ENCODE results near the gene GALM.
A peak's percentile ranks its signal among the peaks of the same experiment; 100 is the strongest.
"Not testable (repeated sequence)": the region's sequence is repeated elsewhere in the genome, so short reads cannot be mapped to it uniquely, and the experiment has no call there.

GALM gene

DNA sequence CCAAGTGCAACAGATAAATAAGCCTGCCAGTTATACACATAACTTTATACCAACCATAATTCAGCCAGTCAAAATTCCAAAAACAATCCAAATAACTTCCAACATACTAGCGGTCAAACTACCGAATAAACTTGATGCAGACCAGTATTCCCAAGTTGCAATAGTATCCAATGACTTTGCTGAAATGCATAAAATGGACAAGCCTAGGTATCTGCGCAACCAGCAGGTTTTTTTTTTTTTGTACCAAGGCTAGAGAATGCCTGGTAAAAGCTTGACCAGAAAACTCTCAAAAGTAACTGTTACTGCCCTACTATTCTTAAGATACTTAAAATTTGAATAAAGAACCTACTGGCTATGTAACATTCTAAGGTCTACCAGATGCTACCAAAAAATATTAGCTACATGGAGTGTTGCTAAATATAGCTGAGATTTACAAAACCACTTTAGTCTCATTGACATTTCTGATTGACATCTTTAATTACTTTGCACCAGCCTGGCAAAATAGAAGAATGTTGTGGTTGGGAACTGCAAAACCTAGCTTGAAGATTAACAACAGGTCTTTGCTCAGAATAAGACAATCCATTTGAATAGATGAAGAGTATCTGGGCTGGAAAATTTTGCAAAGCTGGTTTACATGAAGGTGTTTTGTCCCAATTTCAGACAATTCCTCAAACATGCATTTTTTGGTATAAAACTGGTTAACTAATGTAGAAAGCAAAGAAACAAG lies 77.9 kb downstream of the GALM start:
- DNase-seq, result no peak

DNA sequence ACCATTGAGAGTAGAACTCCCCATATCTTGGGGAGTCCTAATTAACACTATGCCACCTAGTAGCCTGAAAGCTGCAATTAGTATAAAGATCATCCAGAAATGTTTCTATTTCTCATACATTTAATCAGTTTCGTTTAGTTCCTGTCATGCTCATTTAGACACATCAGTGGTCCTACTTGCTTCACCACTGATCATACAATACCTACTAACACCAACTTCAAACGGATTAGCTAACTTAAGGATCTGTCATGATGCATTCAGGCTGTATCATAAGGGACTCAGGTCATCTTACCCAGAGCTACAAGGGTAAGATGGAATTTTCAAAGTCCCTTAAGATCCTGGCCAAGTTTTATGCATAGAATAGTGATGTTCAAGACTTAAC lies 78.5 kb downstream of the GALM start:
- DNase-seq, result no peak

DNA sequence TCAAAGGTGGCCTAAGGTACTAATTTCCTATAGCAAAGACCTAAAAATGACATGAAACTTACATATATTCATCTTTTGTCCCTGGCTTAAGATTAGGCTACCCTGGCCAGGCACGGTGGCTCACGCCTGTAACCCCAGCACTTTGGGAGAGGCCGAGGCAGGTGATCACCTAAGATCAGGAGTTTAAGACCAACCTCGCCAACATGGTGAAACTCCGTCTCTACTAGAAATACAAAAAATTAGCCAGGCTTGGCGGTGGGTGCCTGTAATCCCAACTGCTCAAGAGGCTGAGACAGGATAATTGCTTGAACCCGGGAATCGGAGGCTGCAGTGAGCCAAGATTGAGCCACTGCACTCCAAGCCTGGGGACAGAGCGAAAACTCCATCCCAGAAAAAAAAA lies 79.4 kb downstream of the GALM start:
- DNase-seq, result no peak

DNA sequence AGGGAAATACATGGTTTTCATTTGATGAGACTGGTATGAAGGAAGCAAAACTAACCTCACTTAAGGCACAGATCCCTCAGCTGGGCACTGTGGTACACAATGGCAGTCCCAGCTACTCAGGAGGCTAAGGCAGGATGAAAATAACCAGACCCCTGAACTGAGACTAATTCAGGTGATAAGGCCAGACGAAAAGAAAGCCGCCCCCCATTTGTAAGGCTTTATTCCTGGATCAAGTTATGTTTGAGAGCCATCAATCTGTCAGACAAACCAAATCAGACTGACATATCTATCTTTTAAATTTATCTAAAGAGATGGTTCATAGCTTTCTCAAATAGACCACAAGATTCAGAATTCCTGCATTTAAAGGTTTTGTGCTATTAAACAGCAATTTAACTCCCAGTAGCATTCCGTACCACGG lies 81.1 kb downstream of the GALM start:
- no peak for DNase-seq

GRCh38 chr2:38747819-38748218 lies 81.9 kb downstream of the GALM start:
- no peak for DNase-seq

DNA sequence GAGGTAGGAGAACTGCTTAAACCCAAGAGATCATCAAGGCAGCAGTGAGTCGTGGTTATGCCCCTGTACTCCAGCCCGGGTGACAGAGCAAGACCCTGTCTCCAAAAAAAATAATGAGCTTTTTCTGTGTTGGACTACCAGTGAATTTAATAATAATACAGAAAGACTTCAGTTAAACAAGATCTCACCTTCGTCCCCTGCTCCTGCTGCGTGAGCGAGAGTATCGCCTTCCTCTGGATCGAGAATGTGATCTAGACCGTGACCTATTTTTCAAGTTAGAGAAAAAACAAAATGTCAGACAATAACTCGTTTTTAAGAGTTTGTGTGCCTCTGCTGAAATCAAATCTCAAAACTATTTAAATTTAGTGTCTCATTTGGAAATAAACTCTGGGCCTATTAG lies 82.5 kb downstream of the GALM start:
- no peak for DNase-seq

DNA sequence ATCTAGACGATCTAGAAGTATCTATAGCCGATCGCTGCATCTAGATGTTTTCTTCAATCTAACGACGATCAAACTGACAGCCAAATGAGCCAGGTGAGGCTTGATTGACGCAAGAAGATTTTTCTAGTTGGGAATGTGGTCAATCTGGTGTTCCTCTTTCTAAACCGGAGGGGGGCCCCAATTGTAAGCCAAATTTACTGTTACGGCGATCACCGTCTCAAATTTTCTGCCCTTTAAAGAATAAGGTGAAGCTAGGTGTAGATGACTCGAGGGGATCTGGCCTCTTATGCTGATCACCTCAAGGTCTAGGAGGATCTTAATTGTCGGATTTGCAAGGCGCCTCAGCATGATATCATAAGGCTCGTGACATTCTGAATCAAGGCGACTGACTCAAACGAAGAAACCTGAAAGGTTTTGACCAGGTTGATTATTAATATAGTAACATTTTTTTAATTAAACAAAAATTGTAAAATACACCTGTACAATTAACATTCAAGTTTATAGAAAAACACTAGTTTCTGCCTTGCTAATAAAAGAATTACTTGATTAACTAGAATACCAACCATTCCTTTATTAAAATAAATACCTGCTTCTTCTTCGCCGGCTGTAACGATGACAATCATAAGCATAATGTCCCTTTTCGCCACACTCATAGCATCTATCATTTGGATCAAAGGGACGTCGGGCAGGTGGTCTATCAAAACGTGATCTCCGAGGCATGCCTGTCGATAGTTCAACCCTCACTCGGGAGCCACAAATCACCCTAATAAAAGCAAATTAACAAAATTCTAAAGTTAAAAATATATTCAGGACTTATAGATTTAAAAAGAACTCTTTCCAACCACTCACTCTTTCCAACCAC lies 83.3 kb downstream of the GALM start:
- no peak for DNase-seq

DNA sequence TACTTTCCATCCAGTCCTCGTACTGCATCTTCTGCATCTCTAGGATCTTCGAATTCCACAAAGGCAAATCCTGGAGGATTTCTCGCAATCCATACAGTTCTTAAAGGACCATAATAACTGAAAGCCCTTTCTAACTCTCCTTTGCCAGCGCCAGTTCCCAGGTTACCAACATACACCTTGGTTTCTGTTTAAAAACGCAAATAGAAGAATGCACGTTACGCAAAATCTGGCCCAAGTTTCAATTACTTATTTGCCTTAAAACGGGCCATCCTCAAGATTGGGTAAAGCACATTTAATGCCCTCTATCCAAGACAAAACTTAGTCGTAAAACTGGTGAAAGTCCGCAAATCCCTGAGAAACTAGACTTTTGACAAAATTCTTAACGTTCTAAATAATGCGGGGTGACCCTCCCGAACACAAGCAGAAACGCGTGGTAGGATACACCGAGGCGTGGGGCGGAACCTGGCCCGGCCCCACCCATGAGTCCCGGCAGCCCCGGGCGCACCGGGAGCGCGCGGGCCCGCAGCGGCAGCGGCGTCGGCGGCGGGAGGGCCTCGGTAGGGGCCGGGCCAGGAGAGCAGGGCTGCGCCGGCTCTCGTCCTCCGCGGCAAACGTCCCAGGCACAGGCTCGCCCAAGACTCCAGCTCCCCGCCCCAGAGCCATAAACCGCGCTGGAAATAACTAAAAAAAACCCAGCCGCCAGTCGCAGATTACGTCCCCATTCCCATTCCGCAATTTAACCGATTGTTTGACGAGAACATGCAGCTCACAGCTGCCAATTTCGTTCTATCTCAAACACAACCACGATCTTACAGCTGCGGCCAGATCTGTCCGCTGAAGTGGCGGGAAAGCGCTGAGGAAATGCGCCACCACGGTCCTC lies 84.3 kb downstream of the GALM start:
- peak; percentile 51 for DNase-seq

DNA sequence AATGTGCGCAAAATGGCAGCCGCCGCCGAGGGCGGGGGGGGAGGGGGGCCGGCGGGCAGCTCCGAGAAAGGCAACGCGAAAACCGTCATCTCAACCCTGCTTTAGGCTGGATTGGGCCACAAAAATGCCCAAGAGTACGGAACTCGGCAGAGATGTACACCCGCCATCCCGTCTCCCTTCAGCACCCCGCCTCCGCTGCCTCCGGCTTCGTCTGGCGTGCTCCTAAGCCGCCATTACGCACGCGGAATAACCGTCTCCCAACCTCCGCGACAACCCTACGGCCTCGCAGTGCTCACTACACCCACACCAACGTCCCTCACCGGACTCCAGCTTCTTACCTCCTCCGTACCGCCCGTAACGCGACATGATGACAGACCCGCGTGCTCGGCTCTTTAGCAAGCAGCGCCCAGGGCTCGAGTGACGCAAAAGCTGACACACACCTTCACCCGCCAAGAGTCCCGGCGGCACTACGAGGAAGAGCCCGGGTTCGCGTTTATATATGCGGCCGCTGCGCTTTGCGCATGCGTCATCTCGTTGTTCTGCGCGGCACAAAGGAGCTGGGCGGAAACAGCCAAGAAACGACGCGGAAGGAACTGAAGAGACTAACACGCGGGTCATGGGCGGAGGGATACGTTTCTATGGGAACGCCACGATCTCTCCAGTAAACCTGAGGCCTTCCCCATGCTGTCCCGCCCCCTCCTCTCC lies 85.1 kb downstream of the GALM start, which contains the start of gene SRSF7:
Gene SRSF7 (minus strand): TSS at position 471 of the 705 bp plus-strand sequence. CDS start 105 bp downstream, at position 366.
- DNase-seq, result peak; percentile 98

DNA sequence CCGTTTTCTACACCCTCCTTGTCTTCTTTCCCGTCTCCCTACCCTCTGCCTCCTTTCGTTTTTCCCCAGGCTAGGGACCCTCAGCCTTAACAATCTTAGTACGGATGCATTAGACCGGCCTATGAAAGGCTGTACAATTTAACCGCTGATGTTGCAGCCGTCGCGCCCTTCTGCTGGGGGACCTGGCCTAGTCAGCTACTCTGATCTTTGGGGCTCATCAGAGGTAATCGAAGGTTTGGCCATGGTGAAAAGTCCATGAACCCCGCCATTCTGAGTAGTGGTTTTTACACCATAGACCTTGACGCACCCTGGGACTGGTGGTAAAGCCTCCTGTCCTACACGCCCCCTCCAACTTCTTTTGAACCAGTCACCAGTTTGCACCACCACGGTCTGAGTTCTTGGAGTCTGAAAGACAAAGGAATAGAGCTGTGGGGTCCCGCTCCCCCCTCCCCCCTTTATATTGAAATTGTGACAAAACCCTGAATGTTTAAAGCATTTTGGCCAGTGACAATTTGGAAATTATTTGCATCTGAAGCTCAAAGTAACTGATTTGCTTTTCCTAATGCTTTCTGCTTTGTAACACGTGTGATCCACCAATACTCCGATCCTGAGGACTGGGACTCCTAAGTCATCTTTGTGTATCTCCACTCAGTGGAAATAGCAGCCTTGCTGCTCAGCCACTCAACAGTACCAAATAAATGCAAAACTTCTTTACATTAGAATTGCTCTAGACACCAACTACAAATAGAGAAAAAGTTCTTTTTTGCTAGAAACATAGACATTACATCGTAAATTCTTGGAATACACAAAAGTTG lies 85.9 kb downstream of the GALM start:
- no peak for DNase-seq

DNA sequence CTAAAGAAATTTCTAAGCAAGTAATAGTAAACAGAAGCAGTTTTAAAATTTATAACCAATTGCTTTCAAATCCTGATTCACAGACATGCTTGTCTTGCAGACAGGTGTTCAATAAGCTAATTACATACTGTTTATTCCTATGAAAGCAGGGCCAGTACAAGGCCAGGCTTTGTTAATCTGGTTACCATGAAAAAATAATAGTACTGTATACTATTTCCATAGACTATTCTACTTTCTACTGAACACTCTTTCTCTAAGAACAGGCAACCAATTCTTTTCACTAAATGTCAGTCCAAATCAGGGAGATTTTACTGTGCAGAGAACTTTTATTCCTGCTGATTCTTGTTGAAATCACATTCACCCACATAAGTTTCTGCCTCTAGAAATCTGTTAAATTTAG lies 88.1 kb downstream of the GALM start:
- DNase-seq, result no peak

DNA sequence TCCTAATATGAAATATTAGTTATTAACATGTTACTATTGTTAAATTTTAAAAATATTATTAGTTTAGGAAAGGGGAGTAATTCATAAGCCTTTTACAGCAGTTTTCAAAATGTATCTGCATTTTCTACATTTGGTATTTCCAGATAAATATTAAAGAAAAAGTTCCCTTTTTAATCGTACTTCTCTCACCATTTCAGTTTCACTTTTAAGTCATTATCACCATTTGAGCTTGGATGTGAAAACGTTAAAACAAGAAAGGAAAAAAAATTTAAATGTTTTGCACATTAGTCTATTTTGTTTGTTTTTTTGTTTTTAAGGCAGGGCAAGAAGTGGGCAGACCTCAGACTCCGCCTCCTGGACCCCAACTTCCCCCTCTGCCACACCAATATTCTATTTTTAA lies 88.6 kb downstream of the GALM start:
- DNase-seq, result no peak

DNA sequence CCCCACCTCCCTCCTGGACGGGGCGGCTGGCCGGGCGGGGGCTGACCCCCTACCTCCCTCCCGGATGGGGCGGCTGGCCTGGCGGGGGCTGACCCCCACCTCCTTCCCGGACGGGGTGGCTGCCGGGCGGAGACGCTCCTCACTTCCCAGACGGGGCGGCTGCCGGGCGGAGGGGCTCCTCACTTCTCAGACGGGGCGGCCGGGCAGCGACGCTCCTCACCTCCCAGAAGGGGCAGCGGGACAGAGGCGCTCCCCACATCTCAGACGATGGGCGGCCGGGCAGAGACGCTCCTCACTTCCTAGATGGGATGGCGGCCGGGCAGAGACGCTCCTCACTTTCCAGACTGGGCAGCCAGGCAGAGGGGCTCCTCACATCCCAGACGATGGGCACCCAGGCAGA lies 90.0 kb downstream of the GALM start:
- not testable (repeated sequence) for DNase-seq

DNA sequence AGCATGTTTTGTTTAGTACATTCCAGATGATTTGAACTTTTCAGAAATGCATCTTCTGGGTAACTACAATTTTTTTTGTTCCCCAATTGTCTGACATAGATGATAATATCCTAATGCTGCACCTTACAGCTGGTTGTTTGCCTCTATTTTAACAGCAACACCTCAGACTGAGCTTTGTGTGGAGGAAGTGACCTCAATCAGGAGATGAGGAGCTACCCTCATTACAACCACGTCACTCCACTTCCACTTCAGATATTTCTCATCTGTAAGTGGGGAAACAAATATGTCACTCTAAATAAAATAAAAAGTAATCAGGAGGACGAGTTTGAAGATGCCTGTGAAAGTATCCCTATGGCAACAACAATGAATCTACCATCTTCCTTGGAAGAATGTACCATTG lies 97.3 kb downstream of the GALM start:
- no peak for DNase-seq

- no peak for DNase-seq
Measured at GRCh38 chr2:38763728-38764127, 97.8 kb downstream of the GALM start.

- no peak for DNase-seq
Measured at GRCh38 chr2:38765149-38765548, 99.2 kb downstream of the GALM start.

DNA sequence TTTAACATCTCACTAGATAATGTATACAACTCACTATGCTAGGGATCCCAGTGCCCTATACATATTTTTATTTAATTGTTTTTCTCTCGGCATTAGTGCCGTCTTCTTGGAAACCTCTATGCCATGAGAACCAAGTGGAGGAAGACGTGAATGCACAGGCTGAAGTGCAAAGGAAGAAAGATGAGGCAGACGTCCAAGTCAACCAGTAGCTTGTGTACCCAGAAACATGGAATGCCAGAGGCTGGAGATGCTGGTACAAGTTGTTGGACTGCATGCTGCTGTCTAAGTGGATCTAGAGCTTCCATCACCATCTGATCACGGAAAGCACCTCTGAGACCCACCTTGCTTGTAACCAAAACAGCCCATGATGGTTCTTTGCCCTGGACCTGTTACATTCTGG lies 99.6 kb downstream of the GALM start:
- no peak for DNase-seq

- no peak for DNase-seq
Measured at GRCh38 chr2:38771632-38772031, 105.7 kb downstream of the GALM start.

DNA sequence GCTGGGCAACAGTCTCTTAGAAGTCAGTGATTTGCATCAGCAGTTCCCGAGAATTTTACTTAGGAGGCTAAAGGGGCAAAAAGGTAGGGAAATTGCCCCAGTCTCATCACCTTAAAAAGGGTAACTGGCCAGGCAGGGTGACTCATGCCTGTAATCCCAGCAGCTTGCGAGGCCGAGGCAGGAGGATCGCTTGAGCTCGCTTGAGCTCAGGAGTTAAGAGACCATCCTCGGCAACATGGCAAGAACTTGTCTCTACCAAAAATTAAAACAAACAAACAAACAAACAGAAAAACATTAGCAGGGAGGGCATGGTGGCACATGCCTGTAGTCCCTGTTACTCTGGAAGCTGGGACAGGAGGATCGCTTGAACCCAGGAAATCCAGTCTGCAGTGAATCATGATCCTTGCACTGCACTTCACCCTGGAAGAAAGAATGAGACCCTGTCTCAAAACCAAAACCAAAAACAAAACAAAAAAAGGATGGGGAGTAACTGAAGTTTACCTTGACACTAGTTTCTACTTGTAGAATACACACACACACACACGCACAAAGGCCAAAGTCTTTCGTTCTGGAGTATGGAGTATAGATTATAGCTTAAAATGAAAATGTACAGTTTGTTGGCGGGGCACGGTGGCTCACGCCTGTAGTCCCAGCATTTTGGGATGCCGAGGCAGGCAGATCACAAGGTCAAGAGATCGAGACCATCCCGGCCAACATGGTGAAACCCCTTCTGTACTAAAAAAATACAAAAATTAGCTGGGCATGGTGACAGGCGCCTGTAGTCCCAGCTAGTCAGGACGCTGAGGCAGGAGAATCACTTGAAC lies 109.4 kb downstream of the GALM start:
- DNase-seq, result no peak

DNA sequence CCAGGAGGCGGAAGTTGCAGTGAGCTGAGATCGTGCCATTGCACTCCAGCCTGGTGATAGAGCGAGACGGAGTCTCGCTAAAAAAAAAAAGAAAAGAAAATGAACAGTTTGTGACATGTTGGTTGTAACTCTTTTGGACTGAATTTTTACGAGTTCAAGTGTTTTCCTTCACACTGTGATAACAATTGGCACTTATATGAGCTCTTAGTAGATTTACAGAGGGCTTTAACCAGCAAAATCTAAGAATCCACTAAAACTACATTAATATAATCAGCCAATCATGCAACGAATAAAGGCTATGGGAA lies 110.0 kb downstream of the GALM start:
- DNase-seq, result no peak

- DNase-seq, result no peak
Measured at GRCh38 chr2:38776531-38776930, 110.6 kb downstream of the GALM start.
